GM18499 (cell line): Measurements from ENCODE around the gene ABCG2.

Source experiments
- ATAC-seq: cut with Tn5 transposase; IDR thresholded peaks from one replicate; pipeline ENCODE4 v1.9.1; 2021; ENCODE audit warnings: moderate number of reproducible peaks; ENCODE audit not compliant: insufficient read depth, unreplicated experiment

ABCG2 gene

GRCh38 chr4:88158489-88159228 is at the start of gene ABCG2:
ABCG2 (minus strand) TSS chr4:88158639; CDS start chr4:88139995, 18,644 bp downstream.
- ATAC-seq = no peak

- no peak for ATAC-seq
Measured at GRCh38 chr4:88208156-88208555, 49.7 kb upstream of the ABCG2 start.

- no peak for ATAC-seq
Measured at GRCh38 chr4:88207171-88207570, 48.7 kb upstream of the ABCG2 start.

- ATAC-seq = no peak
Measured at GRCh38 chr4:88204882-88205281, 46.4 kb upstream of the ABCG2 start.

- no peak for ATAC-seq
Measured at GRCh38 chr4:88202443-88202842, 44.0 kb upstream of the ABCG2 start.

GRCh38 chr4:88200186-88200585 is 41.7 kb upstream of the ABCG2 start:
- ATAC-seq = no peak

- no peak for ATAC-seq
Measured at GRCh38 chr4:88196523-88197185, 38.2 kb upstream of the ABCG2 start.

GRCh38 chr4:88196013-88196365 is 37.5 kb upstream of the ABCG2 start:
- ATAC-seq = no peak

GRCh38 chr4:88195328-88196012 is 37.0 kb upstream of the ABCG2 start:
- no peak for ATAC-seq

- no peak for ATAC-seq
Measured at GRCh38 chr4:88191404-88191803, 33.0 kb upstream of the ABCG2 start.

GRCh38 chr4:88189881-88190585 is 31.6 kb upstream of the ABCG2 start:
- ATAC-seq = no peak

- ATAC-seq = no peak
Measured at GRCh38 chr4:88189418-88189738, 30.9 kb upstream of the ABCG2 start.

- ATAC-seq = no peak
Measured at GRCh38 chr4:88188738-88189417, 30.4 kb upstream of the ABCG2 start.

- no peak for ATAC-seq
Measured at GRCh38 chr4:88187766-88188165, 29.3 kb upstream of the ABCG2 start.

- ATAC-seq = no peak
Measured at GRCh38 chr4:88185906-88186305, 27.5 kb upstream of the ABCG2 start.

- no peak for ATAC-seq
Measured at GRCh38 chr4:88179261-88179660, 20.8 kb upstream of the ABCG2 start.

GRCh38 chr4:88178626-88179231 is 20.3 kb upstream of the ABCG2 start:
- ATAC-seq = no peak

- ATAC-seq = no peak
Measured at GRCh38 chr4:88177983-88178625, 19.7 kb upstream of the ABCG2 start.

GRCh38 chr4:88172987-88173386 is 14.5 kb upstream of the ABCG2 start:
- ATAC-seq = no peak

GRCh38 chr4:88171206-88171605 is 12.8 kb upstream of the ABCG2 start:
- ATAC-seq = no peak
